Measurements from ENCODE around the gene QSER1. TPM values are rescaled to one million over a fixed set of nuclear protein-coding genes. Genes with fewer than 3 reads are reported as not detected.
A peak's percentile ranks its signal among the peaks of the same experiment; 100 is the strongest.

QSER1 gene
- total and polyA plus RNA-seq, 7 experiments from 2014 or later: 1.6 to 16.9 (median 13.5) TPM

DNA sequence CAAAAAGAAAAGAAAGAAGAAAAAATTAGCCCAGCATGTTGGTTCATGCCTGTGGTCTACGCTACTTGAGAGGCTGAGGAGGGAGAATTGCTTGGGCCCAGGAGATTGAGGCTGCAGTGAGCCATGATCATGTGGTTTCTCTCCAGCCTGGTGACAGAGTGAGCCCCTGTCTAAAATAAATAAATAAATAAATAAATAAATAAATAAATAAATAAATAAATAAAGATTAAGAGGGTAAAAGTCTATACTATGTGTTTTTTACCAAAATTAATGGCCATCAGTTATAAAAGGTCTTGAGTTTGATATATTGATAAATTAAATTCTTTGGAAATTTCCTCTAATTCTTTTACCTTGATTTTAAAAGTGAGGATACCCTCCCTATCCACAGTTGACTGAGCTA lies 97.9 kb downstream of the QSER1 start:
- no peak overlapping the region for H3K4me3 Mint-ChIP-seq
- Histone ChIP-seq H3K27ac (ENCODE audit: low read depth, low read length) (no peak overlapping the region), H3K27me3 (ENCODE audit: control insufficient read depth in 2 of 2, insufficient read depth in 2 of 2, low read length in 2 of 2) (no peaks in the 10 kb centered on the region), H3K36me3 (ENCODE audit: control insufficient read depth in 2 of 3, insufficient read depth in 3 of 3, low read length in 3 of 3) (no peaks in the 10 kb centered on the region), H3K4me1 (ENCODE audit: control insufficient read depth in 2 of 2, insufficient read depth in 2 of 2, low read length in 2 of 2) (no peaks in the 10 kb centered on the region), H3K9me3 (ENCODE audit: control insufficient read depth in 2 of 3, low read length in 3 of 3) (peaks cover 0 to 4% (median 0%) of the 10 kb centered on the region in 3 experiments), H3K4me3 (ENCODE audit: low read length) (no peak overlapping the region)
- POLR2A ChIA-PET: no interaction called here
- H3K27me3 Mint-ChIP-seq: peaks cover 0 to 28% (median 0%) of the 10 kb centered on the region in 5 donors
- no peaks in the 10 kb centered on the region for H3K4me1 Mint-ChIP-seq
- peaks cover 0 to 6% (median 5%) of the 10 kb centered on the region in 5 donors for H3K36me3 Mint-ChIP-seq
- peaks cover 0 to 27% (median 9%) of the 10 kb centered on the region in 11 donors for H3K9me3 Mint-ChIP-seq
- no peak for ATAC-seq
- intact Hi-C loops (cut with micrococcal nuclease): no loop called here
- DNase-seq: no peak
- H3K27ac Mint-ChIP-seq: no peak overlapping the region
- CTCF ChIA-PET: no interaction called here

DNA sequence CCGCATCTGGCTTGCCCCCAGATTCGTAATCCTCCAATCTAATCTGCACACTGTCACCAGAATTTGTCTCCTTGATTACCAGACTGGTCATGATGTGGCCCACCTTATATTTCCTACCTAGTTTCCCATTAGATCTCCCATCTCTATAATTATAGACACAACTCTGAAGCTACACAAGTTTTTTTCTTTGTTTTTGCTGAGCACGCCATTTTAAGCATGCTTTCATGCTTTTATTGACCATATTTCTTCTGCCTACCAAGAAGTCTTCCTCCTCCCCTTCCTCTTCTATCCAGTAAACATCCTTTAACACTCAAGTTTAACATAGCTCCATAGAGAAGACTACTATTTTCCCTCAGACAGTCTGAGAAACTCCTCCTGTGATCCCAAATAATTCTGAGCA lies 98.8 kb downstream of the QSER1 start:
- intact Hi-C loops (cut with micrococcal nuclease): no loop called here
- POLR2A ChIA-PET: interaction anchor here (0.6 kb wide), 2 partner anchors 12 to 19 kb away, joined by 3 read pairs; no protein-coding TSS in a partner anchor
- peaks cover 0 to 27% (median 9%) of the 10 kb centered on the region in 11 donors for H3K9me3 Mint-ChIP-seq

DNA sequence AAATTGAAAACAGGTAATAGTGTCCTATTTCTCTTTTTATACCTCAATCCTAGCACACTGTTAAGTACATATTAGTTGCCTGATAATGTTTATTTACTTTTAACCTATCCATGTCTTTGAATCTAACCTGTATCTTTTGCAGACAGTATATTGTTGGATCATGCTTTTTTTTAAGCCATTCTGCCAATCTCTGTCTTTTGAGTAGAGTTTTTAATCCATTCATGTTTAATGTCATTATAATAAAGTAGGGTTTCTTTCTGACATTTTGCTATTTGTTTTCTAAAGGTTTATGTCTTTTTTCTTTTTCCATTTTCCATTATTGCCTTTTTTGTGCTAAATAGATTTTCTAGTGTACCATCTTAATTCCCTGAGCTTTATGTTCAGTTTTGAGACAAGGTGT lies 99.3 kb downstream of the QSER1 start:
- no peak overlapping the region for H3K4me3 Mint-ChIP-seq
- ChIA-PET POLR2A (interaction anchor here (0.6 to 1.1 kb wide), 3 partner anchors 11 to 18 kb away, joined by 3 to 5 read pairs (median 3); no protein-coding TSS in a partner anchor), CTCF (no interaction called here)
- H3K9me3 ChIP-seq (ENCODE audit: control insufficient read depth in 2 of 3, low read length in 3 of 3): peaks cover 0 to 4% (median 0%) of the 10 kb centered on the region in 3 experiments
- DNase-seq (no peak), ATAC-seq (no peak)
- peaks cover 0 to 27% (median 9%) of the 10 kb centered on the region in 11 donors for H3K9me3 Mint-ChIP-seq
- no peaks in the 10 kb centered on the region for H3K4me1 Mint-ChIP-seq
- no peak overlapping the region for H3K4me3 ChIP-seq (ENCODE audit: low read length)
- no peaks in the 10 kb centered on the region for H3K27me3 ChIP-seq (ENCODE audit: control insufficient read depth in 2 of 2, insufficient read depth in 2 of 2, low read length in 2 of 2)
- H3K27me3 Mint-ChIP-seq: peaks cover 0 to 42% (median 0%) of the 10 kb centered on the region in 5 donors
- intact Hi-C loops (cut with micrococcal nuclease): no loop called here
- H3K27ac Mint-ChIP-seq: peak overlapping the region in 1 of 9 donors; percentile 26
- H3K4me1 ChIP-seq (ENCODE audit: control insufficient read depth in 2 of 2, insufficient read depth in 2 of 2, low read length in 2 of 2): no peaks in the 10 kb centered on the region
- no peaks in the 10 kb centered on the region for H3K36me3 ChIP-seq (ENCODE audit: control insufficient read depth in 2 of 3, insufficient read depth in 3 of 3, low read length in 3 of 3)
- peaks cover 0 to 6% (median 5%) of the 10 kb centered on the region in 5 donors for H3K36me3 Mint-ChIP-seq
- no peak overlapping the region for H3K27ac ChIP-seq (ENCODE audit: low read depth, low read length)

More for the DNA sequence above, 98.8 kb downstream of the QSER1 start:
- Histone ChIP-seq H3K9me3 (ENCODE audit: control insufficient read depth in 2 of 3, low read length in 3 of 3) (peaks cover 0 to 4% (median 0%) of the 10 kb centered on the region in 3 experiments), H3K4me1 (ENCODE audit: control insufficient read depth in 2 of 2, insufficient read depth in 2 of 2, low read length in 2 of 2) (no peaks in the 10 kb centered on the region), H3K4me3 (ENCODE audit: low read length) (no peak overlapping the region), H3K27ac (ENCODE audit: low read depth, low read length) (no peak overlapping the region), H3K27me3 (ENCODE audit: control insufficient read depth in 2 of 2, insufficient read depth in 2 of 2, low read length in 2 of 2) (no peaks in the 10 kb centered on the region), H3K36me3 (ENCODE audit: control insufficient read depth in 2 of 3, insufficient read depth in 3 of 3, low read length in 3 of 3) (no peaks in the 10 kb centered on the region)
- Mint-ChIP-seq H3K4me1 (no peaks in the 10 kb centered on the region), H3K27ac (peak overlapping the region in 1 of 9 donors; percentile 26), H3K27me3 (peaks cover 0 to 37% (median 0%) of the 10 kb centered on the region in 5 donors), H3K4me3 (no peak overlapping the region), H3K36me3 (peaks cover 0 to 6% (median 5%) of the 10 kb centered on the region in 5 donors)
- no peak for ATAC-seq
- no peak for DNase-seq
- CTCF ChIA-PET: no interaction called here

DNA sequence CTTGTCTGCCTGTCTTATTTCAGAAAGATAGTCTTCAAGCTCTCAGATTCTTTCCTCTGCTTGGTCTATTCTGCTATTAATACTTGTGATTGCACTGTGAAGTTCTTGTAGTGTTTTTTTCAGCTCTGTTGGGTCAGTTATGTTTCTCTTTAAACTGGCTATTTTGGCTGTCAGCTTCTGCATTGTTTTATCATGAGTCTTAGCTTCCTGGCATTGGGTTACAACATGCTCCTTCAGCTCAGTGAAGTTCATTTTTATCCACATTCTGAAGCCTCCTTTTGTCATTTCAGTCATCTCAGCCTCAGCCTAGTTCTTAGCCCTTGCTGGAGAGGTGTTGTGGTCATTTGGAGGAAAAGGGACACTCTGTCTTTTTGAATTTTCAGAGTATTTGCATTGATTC lies 107.6 kb downstream of the QSER1 start:
- peaks cover 0 to 13% (median 2%) of the 10 kb centered on the region in 5 donors for H3K36me3 Mint-ChIP-seq
- Histone ChIP-seq H3K4me1 (ENCODE audit: control insufficient read depth in 2 of 2, insufficient read depth in 2 of 2, low read length in 2 of 2) (peaks cover 0 to 11% of the 10 kb centered on the region in 2 donors), H3K27ac (ENCODE audit: low read depth, low read length) (no peak overlapping the region), H3K4me3 (ENCODE audit: low read length) (no peak overlapping the region), H3K36me3 (ENCODE audit: control insufficient read depth in 2 of 3, insufficient read depth in 3 of 3, low read length in 3 of 3) (no peaks in the 10 kb centered on the region), H3K9me3 (ENCODE audit: control insufficient read depth in 2 of 3, low read length in 3 of 3) (no peaks in the 10 kb centered on the region), H3K27me3 (ENCODE audit: control insufficient read depth in 2 of 2, insufficient read depth in 2 of 2, low read length in 2 of 2) (no peaks in the 10 kb centered on the region)
- peaks cover 0 to 73% (median 0%) of the 10 kb centered on the region in 5 donors for H3K27me3 Mint-ChIP-seq
- no peak overlapping the region for H3K27ac Mint-ChIP-seq
- no peak overlapping the region for H3K4me3 Mint-ChIP-seq
- H3K4me1 Mint-ChIP-seq: peaks cover 7 to 17% (median 13%) of the 10 kb centered on the region in 7 donors
- ATAC-seq: no peak
- H3K9me3 Mint-ChIP-seq: peaks cover 0 to 18% (median 11%) of the 10 kb centered on the region in 11 donors
- POLR2A ChIA-PET: no interaction called here
- CTCF ChIA-PET: no interaction called here
- intact Hi-C loops (cut with micrococcal nuclease): loop anchor here in 1 of 2 donors (5.0 kb wide), 1 partner anchor 37 kb away; the partner anchor contains the start of gene TCP11L1
- no peak for DNase-seq

DNA sequence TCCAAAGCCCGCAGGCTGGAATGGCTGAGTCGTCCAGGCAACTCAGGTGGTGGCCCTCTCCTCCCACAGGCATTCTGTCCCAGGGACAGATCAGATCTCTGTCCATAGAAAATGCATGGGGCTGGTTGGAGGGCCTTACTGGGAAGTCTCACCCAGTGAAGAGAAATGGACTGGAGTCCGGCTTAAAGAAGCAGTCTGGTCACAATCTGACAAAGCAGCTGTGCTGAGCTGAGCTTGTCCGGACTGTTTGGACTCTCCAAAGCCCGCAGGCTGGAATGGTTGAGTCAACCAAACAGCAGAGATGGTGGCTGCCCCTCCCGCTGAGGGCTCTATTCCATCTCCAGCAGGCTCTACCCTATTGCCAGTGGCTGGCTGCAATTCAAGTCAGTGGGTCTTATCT lies 108.7 kb downstream of the QSER1 start:
- intact Hi-C loops (cut with micrococcal nuclease): loop anchor here in 1 of 2 donors (5.0 kb wide), 1 partner anchor 36 kb away; the partner anchor contains the start of gene TCP11L1
- H3K9me3 Mint-ChIP-seq: peaks cover 0 to 18% (median 11%) of the 10 kb centered on the region in 11 donors
- no peak overlapping the region for H3K4me3 Mint-ChIP-seq
- ATAC-seq: no peak
- H3K27me3 Mint-ChIP-seq: peaks cover 0 to 70% (median 0%) of the 10 kb centered on the region in 5 donors
- peaks cover 16 to 28% (median 24%) of the 10 kb centered on the region in 7 donors for H3K4me1 Mint-ChIP-seq
- H3K36me3 ChIP-seq (ENCODE audit: control insufficient read depth in 2 of 3, insufficient read depth in 3 of 3, low read length in 3 of 3): no peaks in the 10 kb centered on the region
- no peak overlapping the region for H3K27ac ChIP-seq (ENCODE audit: low read depth, low read length)
- ChIA-PET CTCF (no interaction called here), POLR2A (interaction anchor here (0.6 kb wide), 1 partner anchor 20 kb away, joined by 3 read pairs; no protein-coding TSS in a partner anchor)
- peaks cover 4 to 20% of the 10 kb centered on the region in 2 donors for H3K4me1 ChIP-seq (ENCODE audit: control insufficient read depth in 2 of 2, insufficient read depth in 2 of 2, low read length in 2 of 2)
- no peak overlapping the region for H3K27ac Mint-ChIP-seq
- H3K4me3 ChIP-seq (ENCODE audit: low read length): no peak overlapping the region
- H3K27me3 ChIP-seq (ENCODE audit: control insufficient read depth in 2 of 2, insufficient read depth in 2 of 2, low read length in 2 of 2): no peaks in the 10 kb centered on the region
- no peaks in the 10 kb centered on the region for H3K9me3 ChIP-seq (ENCODE audit: control insufficient read depth in 2 of 3, low read length in 3 of 3)
- peaks cover 0 to 13% (median 2%) of the 10 kb centered on the region in 5 donors for H3K36me3 Mint-ChIP-seq
- no peak for DNase-seq

DNA sequence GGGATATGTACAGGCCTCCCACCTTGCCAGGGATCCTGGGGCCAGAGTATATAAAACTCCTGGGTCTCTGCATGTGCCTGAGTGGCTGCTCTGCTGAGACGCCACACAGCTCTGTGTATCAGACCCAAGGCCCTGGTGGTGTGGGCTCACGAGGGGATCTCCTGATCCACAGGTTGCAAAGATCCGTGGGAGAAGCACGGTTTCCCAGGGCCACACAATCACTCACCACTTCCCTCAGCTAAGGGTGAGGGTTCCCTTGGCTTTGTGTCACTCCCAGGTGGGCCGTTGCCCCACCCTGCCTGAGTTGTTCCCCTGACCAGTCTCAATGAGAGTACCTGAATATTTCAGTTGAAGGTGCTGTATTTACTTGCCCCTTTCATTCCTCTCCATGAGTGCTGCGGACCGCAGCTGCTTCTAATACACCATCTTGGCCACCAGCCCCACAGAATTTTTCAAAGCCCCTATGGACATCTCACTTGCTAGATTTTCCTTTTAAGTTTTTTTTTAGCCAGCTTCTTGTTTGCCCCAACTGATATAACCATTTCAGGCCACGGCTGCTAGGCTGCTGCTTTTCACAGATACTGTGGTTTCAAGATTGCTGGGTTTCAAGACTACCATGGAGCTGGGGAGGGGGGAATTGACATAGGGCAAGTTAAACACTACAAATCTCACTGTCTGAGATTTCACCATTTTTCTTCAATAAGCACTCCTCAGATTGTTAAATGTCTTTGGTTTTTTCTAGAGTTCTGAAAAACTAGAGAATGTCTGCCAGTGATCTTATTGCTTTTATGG lies 109.3 kb downstream of the QSER1 start:
- Mint-ChIP-seq H3K36me3 (peaks cover 0 to 13% (median 2%) of the 10 kb centered on the region in 5 donors), H3K27me3 (peaks cover 0 to 70% (median 0%) of the 10 kb centered on the region in 5 donors), H3K27ac (no peak overlapping the region), H3K4me1 (peaks cover 16 to 35% (median 30%) of the 10 kb centered on the region in 7 donors), H3K4me3 (no peak overlapping the region), H3K9me3 (peaks cover 0 to 18% (median 11%) of the 10 kb centered on the region in 11 donors)
- Histone ChIP-seq H3K27ac (ENCODE audit: low read depth, low read length) (no peak overlapping the region), H3K9me3 (ENCODE audit: control insufficient read depth in 2 of 3, low read length in 3 of 3) (no peaks in the 10 kb centered on the region), H3K4me3 (ENCODE audit: low read length) (no peak overlapping the region), H3K4me1 (ENCODE audit: control insufficient read depth in 2 of 2, insufficient read depth in 2 of 2, low read length in 2 of 2) (peaks cover 4 to 25% of the 10 kb centered on the region in 2 donors), H3K27me3 (ENCODE audit: control insufficient read depth in 2 of 2, insufficient read depth in 2 of 2, low read length in 2 of 2) (no peaks in the 10 kb centered on the region), H3K36me3 (ENCODE audit: control insufficient read depth in 2 of 3, insufficient read depth in 3 of 3, low read length in 3 of 3) (no peaks in the 10 kb centered on the region)
- POLR2A ChIA-PET: interaction anchor here (0.6 kb wide), 1 partner anchor 21 kb away, joined by 3 read pairs; no protein-coding TSS in a partner anchor
- CTCF ChIA-PET: no interaction called here
- ATAC-seq (no peak), DNase-seq (no peak)
- intact Hi-C loops (cut with micrococcal nuclease): loop anchor here in 1 of 2 donors (5.0 kb wide), 1 partner anchor 35 kb away; the partner anchor contains the start of gene TCP11L1

All from naive thymus-derived CD4-positive, alpha-beta T cell (primary cell).